H1 (cell line): ENCODE results near the gene ERCC1. TPM values are rescaled to one million over a fixed set of nuclear protein-coding genes. Genes with fewer than 3 reads are reported as not detected.

Experiments used
- CTCF ChIA-PET: fragments of 300-600 bp; sonication (Branson Sonifier 250); formaldehyde crosslinking; loops from one replicate; lab custom pipeline; 2021; ENCODE audit not compliant: partially characterized antibody; lab: Charles Lee
- POLR2A ChIA-PET: fragments of 300-600 bp; sonication (Branson Sonifier 250); formaldehyde crosslinking; loops from one replicate; lab custom pipeline; 2021; ENCODE audit warnings: inconsistent platforms; ENCODE audit not compliant: partially characterized antibody; lab: Charles Lee
- DNase-seq, 2 experiments: peaks; one replicate each; pipeline versions ENCODE4 v3.0.0 to v3.0.0-alpha.2; 2010 to 2022; ENCODE audit warnings: low spot score in 2 of 2, low read depth in 1 of 2, mixed read lengths in 1 of 2
- FAIRE-seq: peaks from 2 replicates; lab custom pipeline; 2011; peaks lifted over from hg19 to GRCh38; lab: Jason Lieb, UNC
- H2AFZ ChIP-seq: 2 replicates; pipeline ENCODE4 v1.8.1; 2012; ENCODE audit warnings: low read length, inconsistent platforms
- H2AK5ac ChIP-seq: 2 replicates; pipeline ENCODE4 v1.6.1; 2013; ENCODE audit warnings: low read depth, low read length
- H2BK120ac ChIP-seq: replicated peaks from 2 replicates; pipeline ENCODE3; 2013; ENCODE audit warnings: low read depth, low read length, inconsistent platforms
- H2BK12ac ChIP-seq: 2 replicates; pipeline ENCODE4 v1.6.1; 2013; ENCODE audit warnings: low read depth, low read length
- H2BK15ac ChIP-seq: 2 replicates; pipeline ENCODE4 v1.6.1; 2013; ENCODE audit warnings: low read length
- H2BK20ac ChIP-seq: 2 replicates; pipeline ENCODE4 v1.6.1; 2013; ENCODE audit warnings: low read length
- H2BK5ac ChIP-seq: 2 replicates; pipeline ENCODE4 v1.6.1; 2013; ENCODE audit warnings: low read depth, low read length
- H3K14ac ChIP-seq: 2 replicates; pipeline ENCODE4 v1.6.1; 2013; ENCODE audit warnings: inconsistent platforms; ENCODE audit not compliant: insufficient read length
- H3K18ac ChIP-seq: 2 replicates; pipeline ENCODE4 v1.6.1; 2013; ENCODE audit warnings: low read length; ENCODE audit errors: extremely low read depth
- H3K23ac ChIP-seq: 2 replicates; pipeline ENCODE4 v1.6.1; 2013; ENCODE audit warnings: inconsistent platforms; ENCODE audit not compliant: insufficient read length
- H3K23me2 ChIP-seq: 2 replicates; pipeline ENCODE4 v1.6.1; 2013; ENCODE audit warnings: low read depth, low read length
- H3K27ac ChIP-seq: 2 replicates; pipeline ENCODE4 v1.6.1; 2011; ENCODE audit warnings: low read depth, low read length, inconsistent platforms
- H3K27me3 ChIP-seq, 4 experiments: replicated peaks in 1 of 4; 1 replicate in 1 of 4; 2 replicates in 3 of 4; pipeline versions ENCODE4 v1.6.1 to v1.8.1; 2011 to 2013; ENCODE audit warnings: low read length in 3 of 4, mild to moderate bottlenecking in 3 of 4, inconsistent platforms in 2 of 4, mixed read lengths in 2 of 4, moderate library complexity in 1 of 4; ENCODE audit not compliant: control insufficient read depth in 3 of 4, insufficient read depth in 3 of 4; ENCODE audit errors: extremely low read depth in 1 of 4
- H3K36me3 ChIP-seq, 4 experiments: 2 replicates each; pipeline versions ENCODE4 v1.6.1 to v1.8.1; 2011 to 2013; ENCODE audit warnings: mild to moderate bottlenecking in 4 of 4, low read length in 3 of 4, moderate library complexity in 2 of 4, control low read depth in 1 of 4, inconsistent platforms in 1 of 4; ENCODE audit not compliant: insufficient read depth in 4 of 4, control insufficient read depth in 2 of 4
- H3K4ac ChIP-seq: replicated peaks from 2 replicates; pipeline ENCODE3; 2013; ENCODE audit warnings: low read length, low read depth, mixed read lengths, inconsistent platforms; ENCODE audit not compliant: insufficient read length
- H3K4me1 ChIP-seq, 4 experiments: replicated peaks in 1 of 4; 1 replicate in 1 of 4; 2 replicates in 3 of 4; pipeline versions ENCODE4 v1.6.1 to v1.8.1; 2011 to 2013; ENCODE audit warnings: low read length in 3 of 4, inconsistent platforms in 2 of 4, mixed read lengths in 1 of 4; ENCODE audit not compliant: insufficient read depth in 4 of 4, control insufficient read depth in 3 of 4
- H3K4me2 ChIP-seq, 2 experiments: 2 replicates each; pipeline versions ENCODE4 v1.6.1 to v1.8.1; 2011 to 2013; ENCODE audit warnings: low read depth in 2 of 2, low read length in 2 of 2, control low read depth in 1 of 2, inconsistent platforms in 1 of 2, mild to moderate bottlenecking in 1 of 2; ENCODE audit not compliant: insufficient read depth in 1 of 2
- H3K4me3 ChIP-seq, 4 experiments: fragments of 200-600, 300-600 bp in 1 of 4; sonication (generic), shearing (Covaris generic), sonication (Bioruptor Twin) in 1 of 4; 2 replicates each; pipeline versions ENCODE4 v1.5.1 to v1.8.1; 2011 to 2016; ENCODE audit warnings: low read length in 4 of 4, low read depth in 3 of 4, control low read depth in 2 of 4, inconsistent platforms in 2 of 4, mild to moderate bottlenecking in 2 of 4, mixed read lengths in 1 of 4, moderate library complexity in 1 of 4; ENCODE audit not compliant: insufficient read depth in 2 of 4; ENCODE audit errors: extremely low read depth in 1 of 4
- H3K56ac ChIP-seq: replicated peaks from 2 replicates; pipeline ENCODE3; 2013; ENCODE audit warnings: low read depth, mild to moderate bottlenecking, mixed read lengths, low read length, inconsistent platforms; ENCODE audit not compliant: insufficient read length
- H3K79me1 ChIP-seq: 2 replicates; pipeline ENCODE4 v1.6.1; 2013; ENCODE audit warnings: low read depth, low read length, control low read depth
- H3K79me2 ChIP-seq, 2 experiments: 2 replicates each; pipeline versions ENCODE4 v1.6.1 to v1.8.1; 2012 to 2013; ENCODE audit warnings: low read length in 2 of 2, mild to moderate bottlenecking in 2 of 2, inconsistent platforms in 1 of 2; ENCODE audit not compliant: insufficient read depth in 2 of 2, control insufficient read depth in 1 of 2
- H3K9ac ChIP-seq, 4 experiments: replicated peaks in 1 of 4; 1 replicate in 1 of 4; 2 replicates in 3 of 4; pipeline versions ENCODE4 v1.6.1 to v1.8.1; 2011 to 2013; ENCODE audit warnings: low read depth in 3 of 4, low read length in 3 of 4, control low read depth in 2 of 4, mild to moderate bottlenecking in 2 of 4, moderate library complexity in 2 of 4, inconsistent platforms in 1 of 4; ENCODE audit errors: extremely low read depth in 1 of 4
- H3K9me3 ChIP-seq, 2 experiments: 2 replicates each; pipeline versions ENCODE4 v1.6.1 to v1.8.1; 2012 to 2013; ENCODE audit warnings: mild to moderate bottlenecking in 2 of 2, moderate library complexity in 2 of 2, control low read depth in 1 of 2, inconsistent platforms in 1 of 2, low read depth in 1 of 2, low read length in 1 of 2, mixed read lengths in 1 of 2; ENCODE audit not compliant: insufficient read depth in 2 of 2
- H4K20me1 ChIP-seq, 2 experiments: replicated peaks in 1 of 2; 2 replicates each; pipeline versions ENCODE3 to v1.8.1; 2011 to 2013; ENCODE audit warnings: inconsistent platforms in 2 of 2, low read length in 2 of 2, mild to moderate bottlenecking in 1 of 2; ENCODE audit not compliant: insufficient read depth in 2 of 2, control insufficient read depth in 1 of 2
- H4K5ac ChIP-seq: 2 replicates; pipeline ENCODE4 v1.6.1; 2013; ENCODE audit warnings: low read length, low read depth, mixed read lengths, inconsistent platforms; ENCODE audit not compliant: insufficient read length
- H4K8ac ChIP-seq: 2 replicates; pipeline ENCODE4 v1.8.0; 2013; ENCODE audit warnings: mild to moderate bottlenecking, moderate library complexity, low read length, inconsistent platforms; ENCODE audit not compliant: insufficient read depth; ENCODE audit errors: extremely low read depth
- H4K91ac ChIP-seq: replicated peaks from 2 replicates; pipeline ENCODE3; 2013; ENCODE audit warnings: low read length, mixed read lengths, inconsistent platforms; ENCODE audit not compliant: insufficient read length
- ASH2L ChIP-seq: fragments of 200-600, 300-600 bp; sonication (generic); IDR thresholded peaks from one replicate; pipeline ENCODE4 v1.7.1; 2017; ENCODE audit warnings: low read length
- FOSL1 ChIP-seq: IDR thresholded peaks from 2 replicates; pipeline ENCODE4 v1.6.1; 2011; ENCODE audit warnings: mild to moderate bottlenecking, low read depth, low read length, moderate library complexity; ENCODE audit not compliant: insufficient read depth
- WGBS, 2 experiments: shearing (Covaris generic) in 1 of 2; methylation state at CpG; one replicate each; pipeline versions ENCODE4 v1.1.6 to v1.1.7; 2013 to 2015; ENCODE audit warnings: low lambda C conversion rate in 2 of 2, mixed read lengths in 2 of 2, inconsistent platforms in 1 of 2, low coverage in 1 of 2, missing lambda C conversion rate in 1 of 2; ENCODE audit not compliant: insufficient replicate concordance in 2 of 2, insufficient coverage in 1 of 2, insufficient read length in 1 of 2; ENCODE audit errors: extremely low coverage in 1 of 2, missing lambda C conversion rate in 1 of 2; 5-methylcytosine and 5-hydroxymethylcytosine counted together
- polyA plus RNA-seq, 7 experiments: library from polyadenylated mRNA; depleted of rRNA in 3 of 7; stranded (reverse) in 5 of 7; unstranded in 2 of 7; fragments of >200 nt in 5 of 7; fragments of 200-250 nt in 2 of 7; gene quantifications; 1 replicate in 5 of 7; 2 replicates in 1 of 7; 4 replicates in 1 of 7; pipeline versions ENCODE4 v1.2.1 to v1.2.3, GENCODE V29; 2011 to 2013; ENCODE audit warnings: missing spikeins in 2 of 7, mixed read lengths in 2 of 7
- total RNA-seq: library from RNA; stranded (reverse); fragmentation: NEBNext Ultra II Directional; extraction: Animal tissue kit (Norgen Biotek cat#: 25700); gene quantifications from 2 replicates; pipeline ENCODE4 v1.2.1, GENCODE V29; 2021

ERCC1 gene
- total and polyA plus RNA-seq, 2 of the 8 experiments (the other 6 are each of a cell fraction or from before 2014, with no cell fraction given), result 44.7 to 94.2 TPM

DNA sequence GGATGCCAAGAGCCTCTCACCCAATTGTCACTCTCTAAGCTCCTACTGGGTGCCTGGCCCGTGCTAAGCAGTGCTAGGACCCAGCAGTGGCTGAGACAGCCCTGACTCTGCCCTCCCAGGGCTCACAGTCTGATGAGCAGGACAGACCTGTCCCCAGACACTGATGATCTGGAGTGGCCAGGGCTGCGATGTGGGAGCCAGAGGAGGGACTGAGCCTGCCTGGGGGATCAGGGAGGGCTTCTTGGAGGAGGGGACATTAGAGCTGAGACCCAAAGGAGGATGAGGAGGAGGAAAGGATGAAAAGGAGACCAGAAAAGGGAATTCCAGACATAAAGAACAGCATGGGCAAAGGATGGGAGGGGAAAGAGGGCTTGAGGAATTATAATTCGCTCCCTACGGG lies 6.6 kb downstream of the ERCC1 start:
- peaks cover 0 to 4% (median 2%) of the 10 kb centered on the region in 4 experiments; a peak in 2 of 7 replicates for H3K4me1 ChIP-seq
- H3K9me3 ChIP-seq, result no peaks in the 10 kb centered on the region
- no peak overlapping the region for H4K8ac ChIP-seq
- H2AK5ac ChIP-seq, result no peak overlapping the region
- H3K23ac ChIP-seq, result no peak overlapping the region
- no peak overlapping the region for H3K14ac ChIP-seq
- no peak overlapping the region for H4K91ac ChIP-seq
- no peak overlapping the region for H3K4me3 ChIP-seq
- no peak overlapping the region for H2AFZ ChIP-seq
- H3K56ac ChIP-seq, result no peak overlapping the region
- H3K4ac ChIP-seq, result no peak overlapping the region
- WGBS, 2 experiments, result 85% methylated on average over 4 of the region's 4 CpGs; no CpG with 5 or more reads in 1 of the 2 experiments
- H3K18ac ChIP-seq, result no peak overlapping the region
- H2BK15ac ChIP-seq, result no peak overlapping the region
- H3K4me2 ChIP-seq, result no peak overlapping the region
- peaks cover 0 to 7% of the 10 kb centered on the region in 2 experiments for H4K20me1 ChIP-seq
- no peak overlapping the region for H3K27ac ChIP-seq
- H3K27me3 ChIP-seq, result no peaks in the 10 kb centered on the region
- no peak for FAIRE-seq
- no peak overlapping the region for H2BK120ac ChIP-seq
- H4K5ac ChIP-seq, result no peak overlapping the region
- no peak overlapping the region for H2BK20ac ChIP-seq
- DNase-seq, result no peak
- no peak overlapping the region for H3K9ac ChIP-seq
- H2BK12ac ChIP-seq, result no peak overlapping the region
- ChIA-PET POLR2A (interaction anchor here (0.9 to 1.5 kb wide), 5 partner anchors 10 to 65 kb away, joined by 3 to 5 read pairs (median 4); partner anchors contain the start of gene PPP1R13L), CTCF (interaction anchor here (1.0 to 4.0 kb wide), 5 partner anchors 22 to 241 kb away, joined by 3 to 15 read pairs (median 3); no protein-coding TSS in a partner anchor)
- no peaks in the 10 kb centered on the region for H3K23me2 ChIP-seq
- H2BK5ac ChIP-seq, result no peak overlapping the region
- peaks cover 2% of the 10 kb centered on the region; the same call in 1 of the 2 replicates for H3K79me1 ChIP-seq
- peaks cover 5 to 25% (median 17%) of the 10 kb centered on the region in 4 experiments; a peak in 7 of 8 replicates for H3K36me3 ChIP-seq
- H3K79me2 ChIP-seq, result peaks cover 0 to 3% of the 10 kb centered on the region in 2 experiments; a peak in 1 of 4 replicates
- TF ChIP-seq FOSL1 (no peak), ASH2L (no peak)
